GM18868 (cell line): ENCODE measurements around the gene KIF21A.

Experiments used
- ATAC-seq: cut with Tn5 transposase; IDR thresholded peaks from one replicate; pipeline ENCODE4 v1.9.1; 2021; ENCODE audit warnings: mild to moderate bottlenecking, moderate library complexity; ENCODE audit not compliant: unreplicated experiment

KIF21A gene

GRCh38 chr12:39392154-39392925 lies 50.6 kb downstream of the KIF21A start:
- no peak for ATAC-seq

GRCh38 chr12:39390752-39391151 lies 52.2 kb downstream of the KIF21A start:
- ATAC-seq, result no peak

GRCh38 chr12:39389399-39390150 lies 53.3 kb downstream of the KIF21A start:
- ATAC-seq, result no peak

- no peak for ATAC-seq
Measured at GRCh38 chr12:39386335-39386734, 56.6 kb downstream of the KIF21A start.

- no peak for ATAC-seq
Measured at GRCh38 chr12:39383114-39383513, 59.8 kb downstream of the KIF21A start.

GRCh38 chr12:39380090-39380489 lies 62.8 kb downstream of the KIF21A start:
- ATAC-seq, result no peak

GRCh38 chr12:39378341-39378740 lies 64.6 kb downstream of the KIF21A start:
- ATAC-seq, result no peak

GRCh38 chr12:39375206-39375808 lies 67.6 kb downstream of the KIF21A start:
- ATAC-seq, result no peak

GRCh38 chr12:39372929-39373328 lies 70.0 kb downstream of the KIF21A start:
- ATAC-seq, result peak; percentile 95

GRCh38 chr12:39372204-39372925 lies 70.6 kb downstream of the KIF21A start:
- no peak for ATAC-seq

GRCh38 chr12:39369756-39370155 lies 73.2 kb downstream of the KIF21A start:
- no peak for ATAC-seq

- ATAC-seq, result no peak
Measured at GRCh38 chr12:39368891-39369290, 74.0 kb downstream of the KIF21A start.

- no peak for ATAC-seq
Measured at GRCh38 chr12:39368096-39368495, 74.8 kb downstream of the KIF21A start.

GRCh38 chr12:39367494-39367893 lies 75.4 kb downstream of the KIF21A start:
- no peak for ATAC-seq

GRCh38 chr12:39365364-39366001 lies 77.4 kb downstream of the KIF21A start:
- ATAC-seq, result no peak

- no peak for ATAC-seq
Measured at GRCh38 chr12:39364196-39364595, 78.7 kb downstream of the KIF21A start.

GRCh38 chr12:39359645-39360044 lies 83.3 kb downstream of the KIF21A start:
- no peak for ATAC-seq

- ATAC-seq, result no peak
Measured at GRCh38 chr12:39357041-39357440, 85.9 kb downstream of the KIF21A start.

GRCh38 chr12:39355841-39356240 lies 87.1 kb downstream of the KIF21A start:
- ATAC-seq, result peak; percentile 79

GRCh38 chr12:39354955-39355354 lies 88.0 kb downstream of the KIF21A start:
- no peak for ATAC-seq
